SJSA1 (cell line): ENCODE results near the gene HERC4. TPM values are rescaled to one million over a fixed set of nuclear protein-coding genes. Genes with fewer than 3 reads are reported as not detected.
"Not testable (repeated sequence)": the region's sequence is repeated elsewhere in the genome, so short reads cannot be mapped to it uniquely, and the experiment has no call there.

Experiments used
- DNase-seq, 2 experiments: peaks; one replicate each; pipeline ENCODE4 v3.0.0-alpha.2; 2015 to 2020; ENCODE audit warnings: low spot score in 2 of 2, low read depth in 1 of 2
- H3K27ac ChIP-seq: fragments of 250-450 bp; sonication (Bioruptor Pico); 2 replicates; pipeline ENCODE4 v1.5.1; 2020; ENCODE audit warnings: mild to moderate bottlenecking, moderate library complexity
- H3K27me3 ChIP-seq: fragments of 250-450 bp; sonication (Bioruptor Pico); replicated peaks from 2 replicates; pipeline ENCODE4 v1.5.1; 2020; ENCODE audit warnings: mild to moderate bottlenecking, moderate library complexity
- H3K36me3 ChIP-seq: fragments of 250-450 bp; sonication (Bioruptor Pico); 2 replicates; pipeline ENCODE4 v1.5.1; 2020; ENCODE audit warnings: mild to moderate bottlenecking
- H3K4me1 ChIP-seq: fragments of 250-450 bp; sonication (Bioruptor Pico); replicated peaks from 2 replicates; pipeline ENCODE4 v1.6.1; 2021; ENCODE audit warnings: mild to moderate bottlenecking
- H3K4me3 ChIP-seq: fragments of 250-450 bp; sonication (Bioruptor Pico); 2 replicates; pipeline ENCODE4 v1.5.1; 2020; ENCODE audit warnings: mild to moderate bottlenecking
- H3K9me3 ChIP-seq: fragments of 250-450 bp; sonication (Bioruptor Pico); replicated peaks from 2 replicates; pipeline ENCODE4 v1.5.1; 2020; ENCODE audit warnings: mild to moderate bottlenecking
- total RNA-seq: library from RNA; depleted of rRNA; stranded (reverse); fragments of >200 nt; shearing (Covaris generic); gene quantifications from 2 replicates; pipeline ENCODE4 v1.2.3, GENCODE V29; 2014

HERC4 gene
- total RNA-seq, 1 experiment from 2014 or later = 42.0 TPM

- no peaks in the 10 kb centered on the region for H3K27me3 ChIP-seq
- DNase-seq = no peak
- no peak overlapping the region for H3K4me3 ChIP-seq
- no peaks in the 10 kb centered on the region for H3K9me3 ChIP-seq
- H3K36me3 ChIP-seq = peaks cover 41% of the 10 kb centered on the region
- H3K4me1 ChIP-seq = no peaks in the 10 kb centered on the region
- no peak overlapping the region for H3K27ac ChIP-seq
Observed at GRCh38 chr10:68001000-68001399, 74.1 kb downstream of the HERC4 start.

- H3K4me1 ChIP-seq = no peaks in the 10 kb centered on the region
- DNase-seq = no peak
- H3K36me3 ChIP-seq = peaks cover 57% of the 10 kb centered on the region
- H3K27ac ChIP-seq = no peak overlapping the region
- no peak overlapping the region for H3K4me3 ChIP-seq
- H3K9me3 ChIP-seq = no peaks in the 10 kb centered on the region
- H3K27me3 ChIP-seq = no peaks in the 10 kb centered on the region
Observed at GRCh38 chr10:67990093-67990492, 85.0 kb downstream of the HERC4 start.

GRCh38 chr10:67988606-67989005 lies 86.5 kb downstream of the HERC4 start:
- no peak overlapping the region for H3K4me3 ChIP-seq

GRCh38 chr10:67982603-67983002 lies 92.5 kb downstream of the HERC4 start:
- not testable (repeated sequence) for H3K27ac ChIP-seq, H3K9me3 ChIP-seq, H3K4me1 ChIP-seq, H3K27me3 ChIP-seq, DNase-seq, H3K4me3 ChIP-seq
- H3K36me3 ChIP-seq = peaks cover 57% of the 10 kb centered on the region

More at GRCh38 chr10:67988606-67989005, 86.5 kb downstream of the HERC4 start:
- DNase-seq = no peak
- Histone ChIP-seq H3K9me3 (no peaks in the 10 kb centered on the region), H3K27ac (no peak overlapping the region), H3K4me1 (no peaks in the 10 kb centered on the region), H3K27me3 (no peaks in the 10 kb centered on the region), H3K36me3 (peaks cover 52% of the 10 kb centered on the region)

- Histone ChIP-seq H3K4me3 (no peak overlapping the region), H3K36me3 (peaks cover 63% of the 10 kb centered on the region), H3K27me3 (no peaks in the 10 kb centered on the region), H3K9me3 (no peaks in the 10 kb centered on the region), H3K27ac (no peak overlapping the region), H3K4me1 (no peaks in the 10 kb centered on the region)
- no peak for DNase-seq
Observed at GRCh38 chr10:67978749-67979148, 96.3 kb downstream of the HERC4 start.

GRCh38 chr10:67977251-67977650 lies 97.8 kb downstream of the HERC4 start:
- Histone ChIP-seq H3K27me3 (no peaks in the 10 kb centered on the region), H3K36me3 (peaks cover 76% of the 10 kb centered on the region), H3K27ac (no peak overlapping the region), H3K4me3 (no peak overlapping the region), H3K4me1 (no peaks in the 10 kb centered on the region), H3K9me3 (no peaks in the 10 kb centered on the region)
- DNase-seq = no peak

GRCh38 chr10:67976292-67977245 lies 98.5 kb downstream of the HERC4 start:
- no peaks in the 10 kb centered on the region for H3K27me3 ChIP-seq
- H3K4me1 ChIP-seq = no peaks in the 10 kb centered on the region
- no peak overlapping the region for H3K4me3 ChIP-seq
- peaks cover 80% of the 10 kb centered on the region for H3K36me3 ChIP-seq
- no peak for DNase-seq
- peaks cover 3% of the 10 kb centered on the region for H3K9me3 ChIP-seq
- H3K27ac ChIP-seq = no peak overlapping the region

- H3K27ac ChIP-seq = no peak overlapping the region
- H3K9me3 ChIP-seq = peaks cover 3% of the 10 kb centered on the region
- DNase-seq = no peak
- H3K4me3 ChIP-seq = no peak overlapping the region
- no peaks in the 10 kb centered on the region for H3K4me1 ChIP-seq
- H3K27me3 ChIP-seq = no peaks in the 10 kb centered on the region
- H3K36me3 ChIP-seq = peaks cover 78% of the 10 kb centered on the region
Observed at GRCh38 chr10:67975871-67976270, 99.2 kb downstream of the HERC4 start.

GRCh38 chr10:67971311-67971710 lies 103.8 kb downstream of the HERC4 start:
- Histone ChIP-seq H3K9me3 (peaks cover 3% of the 10 kb centered on the region), H3K27ac (no peak overlapping the region), H3K27me3 (no peaks in the 10 kb centered on the region), H3K36me3 (peaks cover 61% of the 10 kb centered on the region), H3K4me1 (no peaks in the 10 kb centered on the region), H3K4me3 (no peak overlapping the region)
- DNase-seq = no peak

GRCh38 chr10:67969875-67970274 lies 105.2 kb downstream of the HERC4 start:
- Histone ChIP-seq H3K9me3 (peaks cover 3% of the 10 kb centered on the region), H3K27ac (no peak overlapping the region), H3K36me3 (peaks cover 62% of the 10 kb centered on the region), H3K27me3 (no peaks in the 10 kb centered on the region), H3K4me1 (no peaks in the 10 kb centered on the region), H3K4me3 (no peak overlapping the region)
- no peak for DNase-seq

- H3K27me3 ChIP-seq, H3K27ac ChIP-seq, H3K4me3 ChIP-seq, H3K9me3 ChIP-seq, DNase-seq, H3K4me1 ChIP-seq: not testable (repeated sequence)
- H3K36me3 ChIP-seq = peaks cover 47% of the 10 kb centered on the region
Observed at GRCh38 chr10:67966035-67966434, 109.0 kb downstream of the HERC4 start.

GRCh38 chr10:67965456-67965855 lies 109.6 kb downstream of the HERC4 start:
- Histone ChIP-seq H3K4me1 (no peaks in the 10 kb centered on the region), H3K27ac (no peak overlapping the region), H3K36me3 (peaks cover 50% of the 10 kb centered on the region), H3K9me3 (no peaks in the 10 kb centered on the region), H3K27me3 (no peaks in the 10 kb centered on the region), H3K4me3 (no peak overlapping the region)
- DNase-seq = no peak

GRCh38 chr10:67959839-67960476 lies 115.1 kb downstream of the HERC4 start:
- H3K27me3 ChIP-seq = no peaks in the 10 kb centered on the region
- no peak overlapping the region for H3K27ac ChIP-seq
- H3K9me3 ChIP-seq = no peaks in the 10 kb centered on the region
- peaks cover 22% of the 10 kb centered on the region for H3K36me3 ChIP-seq
- no peak for DNase-seq
- H3K4me3 ChIP-seq = no peak overlapping the region
- no peaks in the 10 kb centered on the region for H3K4me1 ChIP-seq

- Histone ChIP-seq H3K4me3 (no peak overlapping the region), H3K36me3 (peaks cover 36% of the 10 kb centered on the region), H3K27ac (no peak overlapping the region), H3K27me3 (no peaks in the 10 kb centered on the region), H3K9me3 (no peaks in the 10 kb centered on the region), H3K4me1 (no peaks in the 10 kb centered on the region)
- DNase-seq = no peak
Observed at GRCh38 chr10:67955614-67956013, 119.5 kb downstream of the HERC4 start.
